GM12874 (cell line): ENCODE measurements around the gene GPR78.

Experiments
- TF ChIP-seq, protein P1 (sequence below): IDR thresholded peaks from 2 replicates; pipeline ENCODE4 v1.5.1; 2011; ENCODE audit warnings: low read depth, mild to moderate bottlenecking, control low read depth, low read length, moderate library complexity; ENCODE audit not compliant: insufficient read depth

The GPR78 gene

DNA sequence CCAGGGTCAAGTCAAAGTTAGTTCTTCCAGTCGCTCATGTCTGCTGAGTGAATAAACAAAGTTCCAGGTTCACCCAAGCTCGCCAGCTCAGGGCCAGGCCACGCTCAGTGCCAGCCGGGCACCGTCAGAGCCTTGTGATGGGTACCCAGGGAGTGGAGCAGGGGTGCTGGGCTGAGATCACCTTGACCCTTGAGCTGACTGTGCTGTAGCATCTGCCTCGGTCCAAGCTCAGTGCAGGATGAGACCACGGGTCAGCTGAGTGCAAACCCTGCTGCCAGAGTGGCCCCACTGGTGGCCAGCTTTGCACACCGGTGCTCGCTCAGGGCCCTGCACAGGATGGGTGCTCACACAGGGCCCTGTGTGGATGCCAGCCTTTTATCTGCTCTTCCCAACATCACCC is 16.7 kb downstream of the GPR78 start:
- TF ChIP-seq, protein P1, sequence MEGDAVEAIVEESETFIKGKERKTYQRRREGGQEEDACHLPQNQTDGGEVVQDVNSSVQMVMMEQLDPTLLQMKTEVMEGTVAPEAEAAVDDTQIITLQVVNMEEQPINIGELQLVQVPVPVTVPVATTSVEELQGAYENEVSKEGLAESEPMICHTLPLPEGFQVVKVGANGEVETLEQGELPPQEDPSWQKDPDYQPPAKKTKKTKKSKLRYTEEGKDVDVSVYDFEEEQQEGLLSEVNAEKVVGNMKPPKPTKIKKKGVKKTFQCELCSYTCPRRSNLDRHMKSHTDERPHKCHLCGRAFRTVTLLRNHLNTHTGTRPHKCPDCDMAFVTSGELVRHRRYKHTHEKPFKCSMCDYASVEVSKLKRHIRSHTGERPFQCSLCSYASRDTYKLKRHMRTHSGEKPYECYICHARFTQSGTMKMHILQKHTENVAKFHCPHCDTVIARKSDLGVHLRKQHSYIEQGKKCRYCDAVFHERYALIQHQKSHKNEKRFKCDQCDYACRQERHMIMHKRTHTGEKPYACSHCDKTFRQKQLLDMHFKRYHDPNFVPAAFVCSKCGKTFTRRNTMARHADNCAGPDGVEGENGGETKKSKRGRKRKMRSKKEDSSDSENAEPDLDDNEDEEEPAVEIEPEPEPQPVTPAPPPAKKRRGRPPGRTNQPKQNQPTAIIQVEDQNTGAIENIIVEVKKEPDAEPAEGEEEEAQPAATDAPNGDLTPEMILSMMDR = no peak

- TF ChIP-seq, protein P1 = no peak
Measured at GRCh38 chr4:8597319-8597718, 17.1 kb downstream of the GPR78 start.

DNA sequence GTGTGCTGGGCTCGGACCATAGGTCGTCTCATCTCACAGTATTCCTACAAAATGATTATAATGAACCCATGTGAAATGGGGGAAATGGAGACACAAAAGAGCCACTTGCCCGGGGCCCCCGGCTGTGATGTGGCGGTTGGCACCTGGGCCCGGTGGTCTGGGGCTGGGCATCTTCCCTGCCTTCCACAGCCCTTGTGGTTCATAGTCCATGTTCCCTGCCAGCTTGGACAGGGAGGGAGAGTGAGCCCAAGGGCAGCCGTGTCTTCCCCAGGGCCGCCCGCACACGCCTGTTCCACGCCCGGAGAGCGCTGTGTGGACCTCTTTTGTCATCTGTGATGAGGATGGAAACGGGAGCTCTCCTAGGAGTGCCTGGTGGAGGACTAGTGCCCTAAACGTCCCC is 17.6 kb downstream of the GPR78 start:
- TF ChIP-seq, protein P1 = no peak

DNA sequence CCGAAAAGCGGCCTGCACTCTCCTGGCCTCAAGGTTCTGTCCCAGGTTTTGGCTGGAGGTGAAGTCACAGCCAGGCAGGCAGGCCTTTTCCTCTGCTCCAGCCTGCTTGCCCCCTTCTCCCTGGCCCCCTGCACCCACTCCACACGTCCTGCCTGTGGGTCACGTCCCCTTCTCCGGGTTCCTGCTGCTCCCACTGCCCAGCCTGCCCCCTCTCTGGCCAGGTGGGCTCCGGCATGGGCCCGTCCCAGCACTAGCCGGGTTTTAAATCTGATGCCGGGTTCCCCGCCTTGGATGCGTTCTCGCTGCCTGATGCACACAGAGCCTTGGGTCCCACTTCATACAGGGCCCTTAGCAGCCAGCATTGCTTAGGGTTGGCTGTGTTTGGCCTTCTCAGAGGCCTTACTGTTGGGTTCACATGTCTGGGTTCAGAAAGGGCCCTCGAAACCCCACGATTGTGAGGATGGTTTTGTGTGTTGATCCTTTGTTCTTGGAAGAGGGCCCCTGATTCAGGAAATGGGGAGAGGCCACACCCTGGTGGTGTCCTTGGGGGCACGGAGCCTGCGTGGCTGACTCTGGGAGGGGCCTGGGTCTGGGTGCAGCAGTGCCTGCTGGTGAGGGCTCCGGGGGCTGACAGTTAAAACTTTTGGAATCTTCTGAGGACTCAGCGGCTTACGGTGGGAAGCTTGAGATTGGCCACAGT is 18.3 kb downstream of the GPR78 start:
- TF ChIP-seq, protein P1 = no peak

DNA sequence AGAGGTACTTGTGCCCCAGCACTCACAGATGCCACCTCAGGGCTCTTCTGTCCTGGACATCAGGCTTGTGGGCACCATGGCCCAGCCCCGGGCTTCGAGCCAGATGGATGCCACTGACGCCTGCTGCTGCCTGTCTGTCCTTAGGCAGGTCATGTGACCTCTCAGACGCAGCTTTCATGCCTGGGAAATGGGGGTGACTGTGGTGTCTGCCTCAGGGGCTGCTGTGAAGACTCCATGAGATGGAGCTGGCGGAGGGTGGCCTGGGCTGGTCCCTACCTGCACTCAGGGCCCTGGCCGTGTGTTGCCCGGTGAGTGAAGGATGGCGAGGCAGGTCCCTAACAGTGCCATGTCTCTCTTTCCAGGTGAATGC is 18.9 kb downstream of the GPR78 start:
- TF ChIP-seq, protein P1 = no peak

- TF ChIP-seq, protein P1 = no peak
Measured at GRCh38 chr4:8599657-8600056, 19.5 kb downstream of the GPR78 start.

DNA sequence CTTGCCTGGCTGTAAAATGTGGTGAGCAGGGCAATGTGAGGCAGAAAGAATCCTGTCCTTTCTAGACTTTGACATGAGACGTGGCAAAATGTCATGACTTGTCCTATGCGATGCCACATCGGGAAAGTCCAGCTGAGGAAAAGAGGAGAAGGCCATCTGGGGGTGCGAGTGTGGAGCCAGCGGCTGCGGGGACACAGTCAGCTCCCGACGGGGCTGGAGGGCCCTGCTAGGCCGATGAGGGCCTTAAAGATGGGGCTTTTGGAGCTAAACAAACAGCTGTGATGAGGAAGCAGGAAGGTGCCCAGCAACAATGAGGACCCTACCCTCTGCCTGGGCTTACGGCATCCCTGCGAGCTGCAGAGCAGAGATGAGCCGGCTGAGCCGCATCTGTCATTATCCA is 20.1 kb downstream of the GPR78 start:
- TF ChIP-seq, protein P1 = no peak
